GM12801 (cell line): Measurements from ENCODE around the gene ZNF454.

Source experiments
- CTCF ChIP-seq: IDR thresholded peaks from one replicate; pipeline ENCODE4 v1.5.1; 2011; ENCODE audit warnings: control low read depth; ENCODE audit not compliant: insufficient read length; ENCODE audit errors: extremely low read depth

ZNF454 gene

GRCh38 chr5:178965465-178966055 is 24.6 kb downstream of the ZNF454 start:
- no peak for TF ChIP-seq CTCF

GRCh38 chr5:178981381-178981780 is 40.4 kb downstream of the ZNF454 start:
- no peak for TF ChIP-seq CTCF

GRCh38 chr5:178982941-178983340 is 41.9 kb downstream of the ZNF454 start:
- TF ChIP-seq CTCF: no peak

GRCh38 chr5:178983728-178984127 is 42.7 kb downstream of the ZNF454 start:
- TF ChIP-seq CTCF: no peak

GRCh38 chr5:178984145-178985072 is 43.4 kb downstream of the ZNF454 start:
- TF ChIP-seq CTCF: no peak

GRCh38 chr5:178986326-178986960 is 45.4 kb downstream of the ZNF454 start:
- TF ChIP-seq CTCF: no peak

GRCh38 chr5:178988436-178989220 is 47.6 kb downstream of the ZNF454 start:
- no peak for TF ChIP-seq CTCF
